Thymus (tissue), 11 donors: Measurements from ENCODE around the gene COL4A2. TPM values are rescaled to one million over a fixed set of nuclear protein-coding genes. Genes with fewer than 3 reads are reported as not detected.
"Not testable (repeated sequence)": the region's sequence is repeated elsewhere in the genome, so short reads cannot be mapped to it uniquely, and the experiment has no call there.

ENCODE experiments used
- DNase-seq, 9 donors: peaks; one replicate each; pipeline ENCODE4 v3.0.0-alpha.2; 2013; ENCODE audit warnings: low spot score in 9 of 9, low read depth in 6 of 9, missing footprints in 1 of 9
- H3K27ac ChIP-seq, 2 donors: one replicate each; pipeline ENCODE4 v1.5.1; 2013; ENCODE audit warnings: control low read depth in 1 of 2, low read depth in 1 of 2, low read length in 1 of 2, mild to moderate bottlenecking in 1 of 2, moderate library complexity in 1 of 2
- H3K27me3 ChIP-seq, 2 donors: one replicate each; pipeline ENCODE4 v1.5.1; 2013; ENCODE audit warnings: low read length in 1 of 2; ENCODE audit not compliant: control insufficient read depth in 2 of 2, insufficient read depth in 1 of 2
- H3K36me3 ChIP-seq, 2 donors: one replicate each; pipeline ENCODE4 v1.5.1; 2013; ENCODE audit warnings: low read length in 1 of 2, mild to moderate bottlenecking in 1 of 2, moderate library complexity in 1 of 2; ENCODE audit not compliant: control insufficient read depth in 2 of 2, insufficient read depth in 2 of 2
- H3K4me1 ChIP-seq, 2 donors: one replicate each; pipeline ENCODE4 v1.5.1; 2013; ENCODE audit warnings: low read length in 2 of 2; ENCODE audit not compliant: control insufficient read depth in 2 of 2, insufficient read depth in 2 of 2
- H3K4me3 ChIP-seq, 2 donors: one replicate each; pipeline ENCODE4 v1.5.1; 2013; ENCODE audit warnings: low read length in 2 of 2, control low read depth in 1 of 2, mild to moderate bottlenecking in 1 of 2
- H3K9me3 ChIP-seq, 2 donors: one replicate each; pipeline ENCODE4 v1.5.1; 2013; ENCODE audit warnings: low read length in 1 of 2, mild to moderate bottlenecking in 1 of 2; ENCODE audit not compliant: control insufficient read depth in 2 of 2, insufficient read depth in 1 of 2
- WGBS: extraction: QIAGEN DNeasy Blood & Tissue Kit; methylation state at CpG from one replicate; pipeline ENCODE4 v1.1.7; 2013; 5-methylcytosine and 5-hydroxymethylcytosine counted together
- polyA plus RNA-seq: library from polyadenylated mRNA; stranded (reverse); fragments of 200-250 nt; gene quantifications from one replicate; pipeline ENCODE4 v1.2.3, GENCODE V29; 2013
- total RNA-seq: library from RNA; stranded (reverse); fragments of 120-200 nt; gene quantifications from one replicate; pipeline ENCODE4 v1.2.4, GENCODE V29; 2013
- donor health status: healthy.

Gene COL4A2
- total and polyA plus RNA-seq, 2 donors, result 47.2 to 63.1 TPM

- DNase-seq, H3K36me3 ChIP-seq, H3K9me3 ChIP-seq, H3K4me3 ChIP-seq, H3K27ac ChIP-seq: not testable (repeated sequence)
- WGBS, result 91% methylated on average over 3 of the region's 3 CpGs
- Histone ChIP-seq H3K27me3 (peaks cover 0 to 13% of the 10 kb centered on the region in 2 donors), H3K4me1 (peaks cover 0 to 22% of the 10 kb centered on the region in 2 donors)
Observed at GRCh38 chr13:110321573-110321972, 14.5 kb downstream of the COL4A2 start.

DNA sequence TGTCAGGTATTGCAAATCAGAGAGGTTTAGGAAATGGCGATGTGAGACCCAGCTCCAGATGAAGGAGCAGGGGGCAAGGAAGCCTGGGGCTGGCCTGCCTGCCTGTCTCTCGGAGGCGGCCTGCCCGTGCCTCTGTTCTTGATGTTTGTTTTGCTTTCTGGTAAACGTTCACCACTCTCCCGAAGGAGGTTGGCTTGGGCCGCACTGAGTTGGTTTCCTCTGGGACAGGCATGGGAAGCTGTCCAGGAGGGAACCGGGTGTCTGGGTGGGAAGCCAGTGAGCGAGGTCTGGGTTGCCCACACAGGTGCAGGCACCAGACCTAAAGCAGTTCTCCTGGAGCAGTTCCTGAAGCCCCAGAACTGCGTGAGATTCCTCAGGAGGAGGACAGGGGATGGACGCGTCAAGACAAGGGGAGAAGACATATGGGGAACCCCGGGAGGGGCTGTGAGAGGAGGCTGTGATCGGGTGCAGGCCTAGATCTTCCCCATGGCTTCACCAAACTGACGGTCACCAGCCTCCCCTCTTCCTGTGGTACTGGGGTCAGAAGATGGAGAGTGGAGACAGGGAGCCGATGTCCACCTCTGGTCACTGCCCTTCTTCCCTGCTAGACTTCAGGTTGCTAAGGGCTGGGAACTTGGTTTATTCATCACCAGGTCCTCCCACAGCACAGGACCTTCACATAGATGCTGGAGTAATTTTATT lies 15.2 kb downstream of the COL4A2 start:
- 84% methylated on average over 16 of the region's 16 CpGs for WGBS
- Histone ChIP-seq H3K4me3 (no peak overlapping the region), H3K9me3 (no peaks in the 10 kb centered on the region), H3K27ac (no peak overlapping the region), H3K27me3 (peaks cover 0 to 16% of the 10 kb centered on the region in 2 donors), H3K4me1 (peaks cover 0 to 28% of the 10 kb centered on the region in 2 donors), H3K36me3 (no peaks in the 10 kb centered on the region)
- no peak for DNase-seq

DNA sequence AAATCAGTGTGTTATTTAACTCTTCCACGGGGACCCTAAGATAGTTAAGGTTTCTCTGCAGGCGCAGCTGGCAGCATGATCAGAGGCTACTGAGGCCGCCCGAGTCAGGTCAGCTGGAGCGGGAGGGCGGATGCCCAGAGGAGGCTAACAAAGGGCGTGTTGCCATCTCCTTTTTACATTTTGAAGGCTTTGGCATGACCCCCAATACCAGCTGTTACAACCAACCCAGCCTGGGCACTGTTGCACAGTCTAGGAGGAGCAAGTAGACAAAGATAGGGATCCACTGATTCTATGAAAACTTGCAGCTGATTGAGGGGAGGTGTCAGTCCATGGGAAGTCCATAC lies 15.7 kb downstream of the COL4A2 start:
- Histone ChIP-seq H3K27ac (no peak overlapping the region), H3K27me3 (peaks cover 0 to 16% of the 10 kb centered on the region in 2 donors), H3K36me3 (no peaks in the 10 kb centered on the region), H3K4me1 (peaks cover 0 to 28% of the 10 kb centered on the region in 2 donors), H3K9me3 (no peaks in the 10 kb centered on the region), H3K4me3 (no peak overlapping the region)
- 94% methylated on average over 7 of the region's 7 CpGs for WGBS
- no peak for DNase-seq

DNA sequence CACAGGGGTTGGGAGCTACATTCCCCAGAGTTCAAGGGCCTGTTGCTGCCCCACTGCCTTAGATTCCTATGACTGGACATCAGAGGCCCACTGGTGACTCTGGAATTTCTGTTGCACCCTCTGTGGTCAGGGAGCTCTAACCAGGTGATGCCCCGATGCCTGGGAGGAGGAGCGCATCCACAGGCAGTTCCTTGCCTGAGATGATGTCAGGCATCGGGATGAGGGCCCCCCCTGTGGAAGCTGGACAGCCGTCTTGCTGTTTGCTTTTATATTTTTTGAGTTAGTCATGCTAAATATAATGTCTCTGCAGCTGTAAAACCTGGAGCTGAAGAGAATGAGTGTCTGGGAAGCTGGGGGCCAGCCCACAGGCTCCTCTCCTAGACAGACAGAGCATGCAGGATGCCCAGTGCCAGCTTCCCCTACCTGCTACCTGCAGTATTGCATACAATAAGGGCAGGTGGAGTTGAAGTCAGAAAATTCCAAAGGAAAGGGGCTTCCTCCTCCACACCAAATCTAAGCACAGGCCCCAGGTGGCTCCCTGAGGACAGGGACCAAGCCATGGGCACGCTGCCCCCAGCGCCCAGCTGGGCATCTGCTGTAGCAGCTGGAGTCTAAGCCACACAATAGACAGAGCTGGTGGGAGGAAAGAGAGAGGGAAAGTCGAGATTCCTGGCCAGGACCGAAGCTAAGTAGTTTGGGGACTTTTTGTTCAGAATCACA lies 16.2 kb downstream of the COL4A2 start:
- Histone ChIP-seq H3K4me1 (peaks cover 0 to 28% of the 10 kb centered on the region in 2 donors), H3K4me3 (no peak overlapping the region), H3K27me3 (peaks cover 0 to 16% of the 10 kb centered on the region in 2 donors), H3K36me3 (no peaks in the 10 kb centered on the region), H3K27ac (peak overlapping the region in 1 of 2 donors; percentile 18), H3K9me3 (no peaks in the 10 kb centered on the region)
- 86% methylated on average over 8 of the region's 8 CpGs for WGBS
- DNase-seq, result no peak

DNA sequence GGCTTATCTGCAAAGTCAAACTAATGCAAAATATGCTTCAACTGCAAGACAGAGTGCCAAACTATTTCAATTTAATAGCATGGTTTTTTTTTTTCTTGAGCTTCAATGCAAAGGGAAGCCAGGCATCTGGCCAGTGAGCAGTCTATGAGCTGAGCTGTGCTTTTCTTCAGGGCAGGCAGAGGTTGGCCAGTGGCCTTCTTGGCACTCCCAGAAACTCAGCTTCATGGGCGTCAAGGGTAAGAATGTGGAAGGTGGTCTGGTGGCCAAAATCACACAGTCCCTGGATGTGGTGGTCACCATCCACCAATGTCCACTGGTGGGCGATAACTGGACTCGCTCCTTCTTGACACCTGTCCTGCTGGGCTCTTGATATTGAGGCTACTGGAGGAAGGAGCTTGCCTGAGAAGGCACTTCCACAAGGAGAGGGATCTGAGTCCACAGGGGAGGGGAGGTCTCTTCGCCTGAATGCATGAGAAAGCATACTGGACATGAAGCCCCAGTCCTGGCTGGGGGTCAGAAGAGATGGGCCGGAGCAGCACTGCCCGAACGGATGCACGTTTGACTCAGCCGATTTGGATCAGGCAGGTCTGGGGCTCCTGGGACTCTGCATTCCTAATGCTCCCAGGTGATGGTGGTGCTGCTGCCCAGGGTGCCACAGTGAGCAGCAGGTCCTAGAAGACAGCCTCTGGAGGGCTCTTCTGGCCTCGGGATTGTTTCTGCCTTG lies 17.1 kb downstream of the COL4A2 start:
- H3K9me3 ChIP-seq, result no peaks in the 10 kb centered on the region
- no peak overlapping the region for H3K4me3 ChIP-seq
- H3K4me1 ChIP-seq, result peaks cover 0 to 28% of the 10 kb centered on the region in 2 donors
- H3K27me3 ChIP-seq, result peaks cover 0 to 14% of the 10 kb centered on the region in 2 donors
- 83% methylated on average over 10 of the region's 10 CpGs for WGBS
- H3K36me3 ChIP-seq, result no peaks in the 10 kb centered on the region
- peak overlapping the region in 1 of 2 donors; percentile 25 for H3K27ac ChIP-seq
- DNase-seq, result peak in 1 of 9 donors; percentile 9

DNA sequence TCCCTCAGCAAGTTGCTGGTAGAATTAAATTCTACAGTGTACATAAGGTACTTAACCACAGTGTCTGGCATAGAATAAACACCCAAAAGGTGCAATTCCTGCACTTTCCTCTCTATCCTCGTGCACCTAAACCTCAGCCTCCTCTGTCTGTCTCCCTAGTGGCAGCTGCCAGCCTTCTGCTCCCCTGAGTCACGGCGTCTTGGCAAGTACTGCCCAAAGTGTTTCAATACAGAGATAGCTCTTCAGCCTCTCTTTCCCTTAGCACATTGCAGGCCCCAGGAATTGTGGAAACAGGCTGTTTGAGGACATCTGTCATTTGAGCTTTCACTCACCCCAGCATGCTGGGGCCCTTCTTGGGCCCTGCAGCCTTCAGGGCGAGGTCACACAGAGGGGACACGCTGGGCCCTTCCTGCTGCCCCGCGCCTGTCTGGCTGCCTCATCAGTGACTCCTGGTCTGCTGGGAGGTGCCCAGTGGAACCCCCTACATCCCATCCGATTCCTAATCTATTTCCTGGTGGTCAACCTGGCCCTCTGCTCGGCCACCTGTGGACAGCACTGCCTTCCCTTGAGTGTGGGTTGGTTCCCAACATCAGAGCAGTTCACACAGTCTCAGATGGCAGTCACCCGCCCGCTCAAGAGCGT lies 19.3 kb downstream of the COL4A2 start:
- DNase-seq, result no peak
- no peak overlapping the region for H3K27ac ChIP-seq

GRCh38 chr13:110327051-110327721 lies 20.1 kb downstream of the COL4A2 start:
- 52% methylated on average over 7 of the region's 7 CpGs for WGBS
- H3K36me3 ChIP-seq, result no peaks in the 10 kb centered on the region
- H3K4me3 ChIP-seq, result no peak overlapping the region
- peaks cover 0 to 9% of the 10 kb centered on the region in 2 donors for H3K27me3 ChIP-seq
- no peaks in the 10 kb centered on the region for H3K9me3 ChIP-seq
- DNase-seq, result no peak
- no peak overlapping the region for H3K27ac ChIP-seq
- H3K4me1 ChIP-seq, result peaks cover 0 to 19% of the 10 kb centered on the region in 2 donors

More for the DNA sequence above, 19.3 kb downstream of the COL4A2 start:
- Histone ChIP-seq H3K27me3 (peaks cover 0 to 11% of the 10 kb centered on the region in 2 donors), H3K9me3 (no peaks in the 10 kb centered on the region), H3K36me3 (no peaks in the 10 kb centered on the region), H3K4me1 (peaks cover 0 to 19% of the 10 kb centered on the region in 2 donors), H3K4me3 (no peak overlapping the region)
- WGBS, result 81% methylated on average over 12 of the region's 12 CpGs

- DNase-seq, result no peak
- no peak overlapping the region for H3K4me3 ChIP-seq
- H3K4me1 ChIP-seq, result peaks cover 0 to 19% of the 10 kb centered on the region in 2 donors
- H3K36me3 ChIP-seq, result no peaks in the 10 kb centered on the region
- H3K9me3 ChIP-seq, result no peaks in the 10 kb centered on the region
- H3K27ac ChIP-seq, result no peak overlapping the region
- 93% methylated on average over 10 of the region's 10 CpGs for WGBS
- peaks cover 0 to 9% of the 10 kb centered on the region in 2 donors for H3K27me3 ChIP-seq
Observed at GRCh38 chr13:110328573-110328972, 21.5 kb downstream of the COL4A2 start.
